22Rv1 (cell line): Measurements from ENCODE around the gene MKNK2.

ENCODE experiments used
- H3K27ac ChIP-seq: fragments of 450-650 bp; 2 replicates; pipeline ENCODE4 v1.5.1; 2017
- CTCF ChIP-seq: fragments of 450-650 bp; IDR thresholded peaks from 2 replicates; pipeline ENCODE4 v1.5.1; 2017; ENCODE audit warnings: mild to moderate bottlenecking
- ZFX ChIP-seq: fragments of 450-650 bp; IDR thresholded peaks from 2 replicates; pipeline ENCODE4 v1.6.1; 2017; ENCODE audit warnings: antibody characterized with exemption, borderline replicate concordance

Gene MKNK2

GRCh38 chr19:1989513-1990229 lies 61.4 kb downstream of the MKNK2 start:
- H3K27ac ChIP-seq: no peak overlapping the region
- TF ChIP-seq CTCF (no peak), ZFX (no peak)

GRCh38 chr19:1988464-1988863 lies 62.6 kb downstream of the MKNK2 start:
- peak overlapping the region; percentile 20; the same call in 1 of the 2 replicates for H3K27ac ChIP-seq
